ENCODE data around the gene MAGEB2. TPM values are rescaled to one million over a fixed set of nuclear protein-coding genes. Genes with fewer than 3 reads are reported as not detected.

MAGEB2 gene
- polyA plus RNA-seq, 3 donors = not detected

GRCh38 chrX:30241724-30242415, 26.5 kb downstream of the MAGEB2 start, which contains the start of gene MAGEB4:
Gene MAGEB4 (plus strand): TSS chrX:30242000. CDS start chrX:30242136, 136 bp downstream.
- Mint-ChIP-seq H3K27me3 (ENCODE audit: low read depth in 3 of 3) (peaks cover 0 to 2% (median 2%) of the 10 kb centered on the region in 3 donors), H3K9me3 (peaks cover 0 to 3% (median 2%) of the 10 kb centered on the region in 7 donors), H3K36me3 (no peaks in the 10 kb centered on the region), H3K27ac (no peak within 1 kb of the TSS), H3K4me3 (no peak within 1 kb of the TSS), H3K4me1 (no peaks in the 10 kb centered on the region)
- H3K9me3 ChIP-seq (replicated peaks in 1 of 2; ENCODE audit: control insufficient read depth in 1 of 2, insufficient read depth in 1 of 2, low read length in 2 of 2) = no peaks in the 10 kb centered on the region
- H4K20me1 ChIP-seq (ENCODE audit: insufficient read depth, low read length) = no peaks in the 10 kb centered on the region
- no peaks in the 10 kb centered on the region for H3K79me2 ChIP-seq (ENCODE audit: insufficient read depth, low read length)
- H3K4me3 ChIP-seq (replicated peaks in 1 of 3; ENCODE audit: low read depth in 2 of 3, low read length in 3 of 3) = no peak within 1 kb of the TSS
- DNase-seq = no peak
- WGBS (ENCODE audit: insufficient coverage) = 95% methylated on average over 4 of the region's 10 CpGs
- TF ChIP-seq CTCF (IDR thresholded peaks at IDR 0.05) = no peak
- H3K9ac ChIP-seq (ENCODE audit: insufficient read depth, low read length, poor library complexity, severe bottlenecking) = no peak within 1 kb of the TSS
- no peaks in the 10 kb centered on the region for H3K4me1 ChIP-seq (ENCODE audit: control insufficient read depth in 1 of 2, insufficient read depth in 2 of 2, low read length in 2 of 2)
- H3K27ac ChIP-seq (ENCODE audit: low read depth in 1 of 2, low read length in 2 of 2) = no peak within 1 kb of the TSS
- H2AFZ ChIP-seq (ENCODE audit: insufficient read depth, low read depth, low read length, poor library complexity, severe bottlenecking) = no peak within 1 kb of the TSS
- H3K4me2 ChIP-seq (replicated peaks; ENCODE audit: extremely low read depth, low read length, poor library complexity, severe bottlenecking) = no peak within 1 kb of the TSS
- H3K27me3 ChIP-seq (ENCODE audit: control insufficient read depth in 2 of 2, insufficient read depth in 2 of 2, low read length in 2 of 2) = no peaks in the 10 kb centered on the region
- H3K36me3 ChIP-seq (replicated peaks in 1 of 2; ENCODE audit: control insufficient read depth in 1 of 2, insufficient read depth in 2 of 2, low read length in 2 of 2) = no peaks in the 10 kb centered on the region
- intact Hi-C loops (cut with micrococcal nuclease) = no loop called here

GRCh38 chrX:30246769-30247489, 31.6 kb downstream of the MAGEB2 start, which contains the start of gene MAGEB1:
Gene MAGEB1 (plus strand): TSS chrX:30247146. CDS start chrX:30250494, 3,348 bp downstream.
- no peak within 1 kb of the TSS for H3K9ac ChIP-seq (ENCODE audit: insufficient read depth, low read length, poor library complexity, severe bottlenecking)
- no peaks in the 10 kb centered on the region for H3K79me2 ChIP-seq (ENCODE audit: insufficient read depth, low read length)
- no peaks in the 10 kb centered on the region for H3K4me1 ChIP-seq (ENCODE audit: control insufficient read depth in 1 of 2, insufficient read depth in 2 of 2, low read length in 2 of 2)
- H3K4me3 Mint-ChIP-seq = no peak within 1 kb of the TSS
- no peak within 1 kb of the TSS for H2AFZ ChIP-seq (ENCODE audit: insufficient read depth, low read depth, low read length, poor library complexity, severe bottlenecking)
- H3K9me3 ChIP-seq (replicated peaks in 1 of 2; ENCODE audit: control insufficient read depth in 1 of 2, insufficient read depth in 1 of 2, low read length in 2 of 2) = no peaks in the 10 kb centered on the region
- no peaks in the 10 kb centered on the region for H3K4me1 Mint-ChIP-seq
- H3K4me3 ChIP-seq (replicated peaks in 1 of 3; ENCODE audit: low read depth in 2 of 3, low read length in 3 of 3) = no peak within 1 kb of the TSS
- no peak for DNase-seq
- no peaks in the 10 kb centered on the region for H3K27me3 ChIP-seq (ENCODE audit: control insufficient read depth in 2 of 2, insufficient read depth in 2 of 2, low read length in 2 of 2)
- H3K27ac ChIP-seq (ENCODE audit: low read depth in 1 of 2, low read length in 2 of 2) = no peak within 1 kb of the TSS
- H3K27ac Mint-ChIP-seq = no peak within 1 kb of the TSS
- TF ChIP-seq CTCF (IDR thresholded peaks at IDR 0.05) = no peak
- 96% methylated on average over 20 of the region's 38 CpGs for WGBS (ENCODE audit: insufficient coverage)
- peaks cover 0 to 12% (median 6%) of the 10 kb centered on the region in 7 donors for H3K9me3 Mint-ChIP-seq
- intact Hi-C loops (cut with micrococcal nuclease) = no loop called here
- H4K20me1 ChIP-seq (ENCODE audit: insufficient read depth, low read length) = no peaks in the 10 kb centered on the region
- H3K4me2 ChIP-seq (replicated peaks; ENCODE audit: extremely low read depth, low read length, poor library complexity, severe bottlenecking) = no peak within 1 kb of the TSS
- H3K36me3 Mint-ChIP-seq = no peaks in the 10 kb centered on the region
- peaks cover 1 to 2% (median 2%) of the 10 kb centered on the region in 3 donors for H3K27me3 Mint-ChIP-seq (ENCODE audit: low read depth in 3 of 3)
- H3K36me3 ChIP-seq (replicated peaks in 1 of 2; ENCODE audit: control insufficient read depth in 1 of 2, insufficient read depth in 2 of 2, low read length in 2 of 2) = no peaks in the 10 kb centered on the region

All from CD14-positive monocyte (primary cell).